T1000 (cell line): ENCODE results near the gene EPX.
"Not testable (repeated sequence)": the region's sequence is repeated elsewhere in the genome, so short reads cannot be mapped to it uniquely, and the experiment has no call there.

Experiments
- DNase-seq: peaks from one replicate; lab custom pipeline; 2025; ENCODE audit warnings: mixed read lengths; lab: John Stamatoyannopoulos, UW

The EPX gene, protein sequence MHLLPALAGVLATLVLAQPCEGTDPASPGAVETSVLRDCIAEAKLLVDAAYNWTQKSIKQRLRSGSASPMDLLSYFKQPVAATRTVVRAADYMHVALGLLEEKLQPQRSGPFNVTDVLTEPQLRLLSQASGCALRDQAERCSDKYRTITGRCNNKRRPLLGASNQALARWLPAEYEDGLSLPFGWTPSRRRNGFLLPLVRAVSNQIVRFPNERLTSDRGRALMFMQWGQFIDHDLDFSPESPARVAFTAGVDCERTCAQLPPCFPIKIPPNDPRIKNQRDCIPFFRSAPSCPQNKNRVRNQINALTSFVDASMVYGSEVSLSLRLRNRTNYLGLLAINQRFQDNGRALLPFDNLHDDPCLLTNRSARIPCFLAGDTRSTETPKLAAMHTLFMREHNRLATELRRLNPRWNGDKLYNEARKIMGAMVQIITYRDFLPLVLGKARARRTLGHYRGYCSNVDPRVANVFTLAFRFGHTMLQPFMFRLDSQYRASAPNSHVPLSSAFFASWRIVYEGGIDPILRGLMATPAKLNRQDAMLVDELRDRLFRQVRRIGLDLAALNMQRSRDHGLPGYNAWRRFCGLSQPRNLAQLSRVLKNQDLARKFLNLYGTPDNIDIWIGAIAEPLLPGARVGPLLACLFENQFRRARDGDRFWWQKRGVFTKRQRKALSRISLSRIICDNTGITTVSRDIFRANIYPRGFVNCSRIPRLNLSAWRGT

DNA sequence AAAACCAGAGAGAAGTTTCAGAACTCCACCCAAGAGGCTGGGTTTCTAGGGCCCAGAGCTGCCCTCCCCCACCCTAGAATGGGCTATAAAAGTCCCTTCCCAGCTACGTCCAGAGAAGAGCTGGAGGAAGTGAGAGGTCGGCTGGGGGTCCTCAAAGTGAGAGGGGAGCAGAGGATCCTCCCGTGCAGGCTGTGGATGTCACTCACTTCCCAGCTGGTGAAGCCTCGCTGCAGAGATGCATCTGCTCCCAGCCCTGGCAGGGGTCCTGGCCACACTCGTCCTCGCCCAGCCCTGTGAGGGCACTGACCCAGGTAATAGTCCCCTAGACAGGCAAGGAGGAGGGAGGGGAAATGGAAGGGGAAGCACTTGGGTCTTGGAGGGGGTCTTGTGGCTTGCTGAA is at the start of gene EPX:
TSS of gene EPX (plus strand) at position 115 of the 400 bp plus-strand sequence. CDS start at position 236, 121 bp downstream.
- no peak for DNase-seq

DNA sequence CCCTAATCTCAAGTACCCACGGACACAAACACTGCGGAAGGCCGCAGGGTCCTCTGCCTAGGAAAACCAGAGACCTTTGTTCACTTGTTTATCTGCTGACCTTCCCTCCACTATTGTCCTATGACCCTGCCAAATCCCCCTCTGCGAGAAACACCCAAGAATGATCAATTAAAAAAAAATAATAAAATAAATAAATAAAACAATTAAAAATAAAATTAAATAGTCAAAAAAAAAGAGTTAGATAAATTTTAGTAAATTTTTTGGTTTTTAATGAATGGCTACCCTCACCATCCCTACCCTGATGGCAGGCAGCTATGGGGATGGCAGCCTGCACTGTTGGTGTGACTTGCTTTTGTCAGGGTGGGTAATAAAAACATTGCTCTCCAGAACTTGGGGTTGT is 49.2 kb upstream of the EPX start:
- DNase-seq: not testable (repeated sequence)

DNA sequence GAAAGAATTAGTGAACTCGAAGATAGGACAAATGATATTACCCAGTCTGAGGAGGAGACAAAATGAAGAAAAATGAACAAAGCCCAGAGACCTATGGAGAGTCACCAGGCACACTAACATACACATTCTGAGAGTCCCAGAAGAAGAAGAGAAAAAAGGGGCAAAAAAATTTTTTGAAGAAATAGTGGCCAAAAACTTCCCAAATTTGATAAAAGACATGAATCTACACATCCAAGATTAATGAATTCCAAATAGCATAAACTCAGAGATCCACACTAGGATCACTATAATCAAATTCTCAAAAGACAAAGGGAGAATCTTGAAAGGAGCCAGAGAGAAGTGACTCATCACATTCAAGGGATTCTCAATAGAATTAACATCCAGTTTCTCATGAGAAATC is 47.7 kb upstream of the EPX start:
- DNase-seq: no peak

DNA sequence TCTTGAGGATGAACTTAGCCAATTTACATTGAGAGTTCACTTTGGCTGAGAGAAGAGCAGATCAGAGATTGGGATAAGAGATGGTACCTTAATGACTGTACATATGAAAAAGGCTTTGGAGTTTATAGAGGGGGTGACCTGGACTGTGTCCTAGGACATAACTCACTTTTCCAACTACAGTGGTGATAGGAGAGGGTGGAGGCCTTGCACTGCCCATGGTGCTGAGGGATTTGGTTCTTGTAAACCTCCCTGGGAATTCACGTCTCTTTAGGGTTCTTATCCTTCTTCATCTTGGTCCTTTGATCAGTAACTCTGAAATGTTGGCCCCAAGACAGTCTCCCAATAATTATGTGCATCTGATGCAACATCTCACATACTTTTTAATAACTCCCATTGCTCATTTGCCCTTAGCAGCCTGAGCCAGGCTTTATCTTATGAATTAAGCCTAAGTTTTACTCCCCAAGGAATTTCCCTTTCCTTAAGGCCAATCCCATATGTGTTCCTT is 44.5 kb upstream of the EPX start, which contains the start of gene OR4D1:
TSS of gene OR4D1 (plus strand) at position 455 of the 505 bp plus-strand sequence. CDS start 6,770 bp downstream, outside the sequence.
- no peak for DNase-seq

DNA sequence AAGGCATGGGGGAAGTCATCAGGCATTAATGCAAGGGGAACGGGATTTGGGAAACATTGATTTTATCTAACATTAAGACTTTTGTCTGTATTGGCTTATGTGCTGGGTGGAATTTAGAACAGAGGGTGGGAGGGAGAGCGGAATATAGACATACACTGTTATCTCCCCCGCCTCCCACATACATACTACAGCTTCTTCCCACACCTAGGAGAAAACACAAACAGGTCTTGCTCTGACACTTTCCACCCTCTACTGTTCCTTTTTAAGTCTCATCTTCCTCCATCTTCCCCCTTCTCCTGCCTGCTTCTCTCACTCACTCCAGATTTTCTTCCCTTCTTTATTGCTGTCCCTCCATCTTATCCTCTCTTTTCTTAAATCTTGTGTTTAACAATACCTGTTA is 43.9 kb upstream of the EPX start:
- DNase-seq: no peak

- DNase-seq: no peak
Observed at GRCh38 chr17:58150394-58150793, 42.1 kb upstream of the EPX start.

GRCh38 chr17:58153046-58153445 is 39.5 kb upstream of the EPX start:
- DNase-seq: no peak

DNA sequence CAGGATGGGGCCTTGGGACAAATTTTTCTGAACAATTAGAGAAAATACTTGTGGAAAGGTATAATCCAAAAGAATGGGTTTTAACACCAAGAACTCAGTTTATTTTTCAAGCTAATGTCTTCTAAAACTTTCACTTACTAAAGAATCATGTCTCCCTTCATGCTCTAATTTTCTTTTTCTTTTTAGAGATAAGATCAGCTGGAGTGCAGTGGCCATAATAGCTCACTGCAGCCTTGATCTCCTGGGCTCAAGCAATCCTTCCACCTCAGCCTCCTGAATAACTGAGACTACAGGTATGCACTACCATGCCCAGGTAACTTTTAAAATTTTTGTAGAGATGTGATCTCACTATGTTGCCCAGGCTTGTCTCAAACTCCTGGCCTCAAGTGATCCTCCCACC is 38.9 kb upstream of the EPX start:
- DNase-seq: no peak

DNA sequence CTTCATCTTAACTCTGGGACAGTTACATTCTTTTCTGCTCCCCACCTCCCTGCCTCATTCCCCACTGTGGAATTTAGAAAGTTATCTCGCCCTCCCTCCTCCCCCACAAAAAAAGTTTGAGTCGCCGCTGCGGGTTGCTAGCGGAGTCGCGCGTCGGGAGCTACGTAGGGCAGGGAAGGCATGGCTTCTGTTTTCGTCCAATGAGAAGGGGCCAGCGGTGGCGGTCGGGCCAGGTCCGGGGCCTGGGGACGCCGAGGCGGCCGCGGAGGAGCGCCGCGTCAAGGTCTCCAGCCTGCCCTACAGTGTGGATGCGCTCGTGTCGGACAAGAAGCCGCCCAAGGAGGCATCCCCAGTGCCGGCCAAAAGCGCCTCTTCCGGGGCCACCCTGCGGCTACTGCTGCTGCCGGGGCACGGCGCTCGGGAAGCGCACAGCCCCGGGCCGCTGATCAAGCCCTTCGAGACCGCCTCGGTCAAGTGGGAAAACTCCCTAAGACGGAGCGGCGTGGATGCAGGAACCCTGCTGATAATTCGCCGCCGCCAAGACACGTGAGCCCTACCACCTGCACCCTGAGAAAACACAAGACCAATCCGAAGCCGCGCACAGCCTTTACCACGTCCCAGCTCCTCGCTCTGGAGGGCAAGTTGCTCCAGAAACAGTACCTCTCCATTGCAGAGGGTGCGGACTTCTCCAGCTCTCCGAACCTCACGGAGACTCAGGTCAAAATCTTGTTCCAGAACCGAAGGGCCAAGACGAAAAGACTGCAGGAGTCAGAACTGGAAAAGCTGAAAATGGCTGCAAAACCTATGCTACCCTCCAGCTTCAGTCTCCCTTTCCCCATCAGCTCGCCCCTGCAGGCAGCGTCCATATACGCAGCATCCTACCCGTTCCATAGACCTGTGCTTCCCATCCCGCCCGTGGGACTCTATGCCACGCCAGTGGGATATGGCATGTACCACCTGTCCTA is 35.4 kb upstream of the EPX start:
- DNase-seq: no peak

DNA sequence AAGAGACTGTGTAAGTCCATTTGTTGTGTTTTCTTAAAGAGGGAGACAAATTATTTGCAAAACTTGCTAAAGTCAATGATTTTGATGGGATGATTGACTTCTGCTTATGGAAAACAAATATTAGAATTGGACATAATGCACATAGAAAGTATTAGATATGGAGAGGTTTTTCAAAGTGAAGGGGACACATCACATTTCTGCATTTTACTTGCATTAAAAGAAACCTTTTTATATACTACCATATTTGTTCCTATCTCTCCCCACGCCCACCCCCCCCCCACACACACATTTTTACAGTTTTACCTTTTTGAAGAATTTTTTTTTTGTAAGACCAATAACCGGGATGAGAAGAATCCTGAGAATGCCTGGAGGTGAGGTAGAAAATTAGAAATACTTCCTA is 34.3 kb upstream of the EPX start:
- DNase-seq: no peak

DNA sequence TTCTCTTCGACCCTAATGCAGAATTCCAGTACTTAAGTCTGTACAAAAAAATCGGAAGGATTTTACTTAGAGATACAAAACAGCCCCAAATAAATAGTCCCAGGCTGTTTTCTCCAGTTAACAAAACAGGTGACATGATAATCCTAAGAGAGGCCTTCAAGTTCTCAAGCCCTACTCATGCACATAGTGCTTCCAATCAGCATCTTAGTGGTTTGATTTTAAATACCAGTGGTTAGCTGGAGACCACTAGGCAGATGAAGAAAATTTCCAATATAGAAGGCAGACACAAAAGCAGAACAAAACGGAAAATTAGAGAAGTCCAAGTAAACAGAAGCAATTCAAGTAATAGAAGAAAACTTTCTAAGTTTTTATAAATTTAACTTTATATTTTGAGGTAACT is 31.0 kb upstream of the EPX start:
- DNase-seq: no peak

DNA sequence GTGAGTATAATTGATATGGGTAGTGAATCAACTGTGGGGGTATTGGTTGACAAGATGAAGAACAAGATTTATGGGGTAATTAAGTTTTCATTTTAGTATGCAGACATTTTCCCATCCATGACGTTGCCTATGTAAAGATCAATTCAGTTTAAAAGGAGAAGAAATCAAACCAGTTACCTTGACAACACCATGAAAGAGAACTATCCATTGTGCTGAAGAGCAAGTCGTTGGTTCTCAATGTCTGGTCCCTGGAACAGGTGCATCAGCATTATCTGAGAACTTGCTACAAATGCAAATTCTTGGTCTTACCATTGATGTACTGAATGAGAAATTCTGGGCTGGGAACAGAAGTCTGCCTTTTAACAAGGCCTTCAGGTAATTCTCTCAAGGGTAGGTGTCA is 26.5 kb upstream of the EPX start:
- DNase-seq: no peak

DNA sequence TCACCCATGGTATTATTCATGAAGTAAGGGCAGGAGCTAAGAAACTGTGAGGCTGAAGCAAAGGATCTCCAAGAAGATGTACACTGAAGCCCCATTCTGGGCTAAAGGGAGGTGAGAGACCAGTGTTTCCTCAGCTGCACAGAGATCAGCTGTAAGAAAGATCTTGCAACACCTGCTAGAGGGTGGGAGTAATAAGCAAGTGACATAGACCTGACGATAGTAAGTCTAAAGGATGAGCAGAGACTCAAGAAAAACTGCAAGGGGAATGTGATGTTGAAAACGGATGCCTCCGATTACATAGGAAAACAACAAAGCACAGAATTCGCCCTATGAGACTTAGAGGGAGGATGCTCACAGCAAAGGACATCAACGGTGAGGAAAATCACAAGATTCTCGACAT is 25.8 kb upstream of the EPX start, which contains the start of gene OR4D2:
TSS of gene OR4D2 (plus strand) at position 301 of the 400 bp plus-strand sequence. CDS start 2,674 bp downstream, outside the sequence.
- no peak for DNase-seq

DNA sequence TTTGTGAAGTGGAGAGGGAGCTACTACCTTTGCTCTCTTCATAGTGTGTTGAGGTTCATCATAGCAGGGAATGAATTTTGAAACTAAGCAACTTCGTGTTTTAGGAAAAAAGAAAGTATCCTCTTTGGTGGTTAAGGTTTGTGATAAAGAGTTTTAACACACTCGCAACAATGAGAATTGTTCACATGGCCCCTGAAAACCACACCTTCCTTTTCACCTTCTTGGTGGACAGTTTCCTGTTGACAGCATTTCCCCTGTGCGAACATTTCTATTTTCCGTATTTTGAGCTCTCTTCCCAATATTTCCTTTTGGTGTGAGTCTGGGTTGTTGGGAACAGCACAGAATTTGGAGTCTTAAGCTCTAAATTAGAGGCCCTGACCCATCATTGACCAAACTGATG is 21.9 kb upstream of the EPX start:
- DNase-seq: no peak

DNA sequence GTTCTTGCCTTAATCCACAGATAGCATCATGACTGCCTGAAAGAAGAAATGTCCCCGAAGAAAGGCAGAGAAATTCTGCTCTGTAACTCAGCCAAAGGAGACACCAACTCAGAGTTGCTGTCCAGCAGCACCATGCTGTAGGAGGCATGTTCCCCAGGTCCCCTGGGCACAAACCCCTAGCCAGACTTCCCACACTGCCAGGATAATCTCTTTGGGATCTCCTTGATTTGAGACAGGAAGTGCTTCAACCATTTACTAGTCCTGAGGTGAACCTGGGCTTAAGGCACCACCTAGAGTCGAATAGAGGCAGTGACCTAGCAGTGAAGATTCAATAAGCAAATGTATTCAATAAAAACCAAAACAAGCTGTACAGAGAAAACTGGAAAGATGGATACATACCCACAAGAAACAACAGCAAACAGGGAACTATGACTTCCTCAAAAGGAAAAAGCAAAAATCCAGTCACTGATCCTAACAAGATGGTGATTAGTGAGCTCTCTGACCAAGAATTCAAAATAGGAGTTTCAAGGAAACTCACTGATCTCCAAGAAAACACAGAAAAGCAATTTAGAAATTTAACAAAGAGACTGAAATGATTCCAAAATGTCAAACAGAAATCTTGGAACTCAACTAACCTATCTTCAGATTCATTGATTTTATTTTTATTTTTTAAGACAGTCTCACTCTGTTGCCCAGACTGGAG is 20.0 kb upstream of the EPX start:
- no peak for DNase-seq

GRCh38 chr17:58174871-58175270 is 17.7 kb upstream of the EPX start:
- no peak for DNase-seq

- DNase-seq: no peak
Observed at GRCh38 chr17:58176200-58176599, 16.3 kb upstream of the EPX start.

- DNase-seq: no peak
Observed at GRCh38 chr17:58181796-58182195, 10.7 kb upstream of the EPX start.

GRCh38 chr17:58183514-58183913 is 9.0 kb upstream of the EPX start:
- DNase-seq: no peak

DNA sequence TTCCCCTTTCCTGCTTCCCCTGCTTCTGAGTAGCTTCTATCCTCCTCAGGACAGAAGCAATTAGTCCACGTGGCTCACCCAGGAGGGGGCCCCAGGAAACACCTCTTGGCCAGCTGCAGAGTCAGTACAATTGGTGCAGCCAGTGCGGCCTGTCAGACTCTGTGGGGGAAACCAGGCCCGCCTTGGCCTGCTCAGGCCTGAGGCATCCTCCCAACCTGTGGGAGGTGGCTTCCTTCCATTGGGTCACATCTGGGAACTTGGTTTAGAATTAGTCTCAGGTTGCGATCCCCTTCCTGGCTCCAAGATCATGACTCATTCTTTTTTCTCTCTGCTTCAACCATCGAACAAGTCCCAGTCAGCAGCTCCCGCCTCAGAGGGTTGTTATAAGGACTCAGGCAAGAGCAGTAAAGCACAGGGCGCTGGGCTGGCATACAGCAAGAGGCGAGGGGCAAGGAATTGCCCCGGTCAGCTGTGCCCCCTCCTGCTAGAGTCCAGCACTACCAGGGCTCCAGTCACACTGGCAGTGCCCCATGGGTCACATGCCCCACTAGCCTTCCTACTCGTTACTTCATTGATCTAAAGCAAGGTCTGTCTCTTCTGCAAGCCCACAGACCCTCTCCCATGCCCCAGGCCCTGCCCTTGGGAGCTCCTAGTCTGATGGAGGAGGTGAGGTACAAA is 8.1 kb upstream of the EPX start:
- no peak for DNase-seq
